ENCODE data around the gene BBX.

Gene BBX

GRCh38 chr3:107522510-107523288 is at the start of gene BBX:
BBX (plus strand) TSS chr3:107522962; CDS start chr3:107710461, 187,499 bp downstream.
- DNase-seq (ENCODE audit: low read depth in 2 of 2): peak; percentile 76 to 79

- DNase-seq (ENCODE audit: low read depth in 2 of 2): no peak
Measured at GRCh38 chr3:107476462-107476861, 46.3 kb upstream of the BBX start.

- no peak for DNase-seq (ENCODE audit: low read depth in 2 of 2)
Measured at GRCh38 chr3:107487490-107487889, 35.3 kb upstream of the BBX start.

- no peak for DNase-seq (ENCODE audit: low read depth in 2 of 2)
Measured at GRCh38 chr3:107488942-107489341, 33.8 kb upstream of the BBX start.

GRCh38 chr3:107493134-107493533 is 29.6 kb upstream of the BBX start:
- DNase-seq (ENCODE audit: low read depth in 2 of 2): no peak

DNA sequence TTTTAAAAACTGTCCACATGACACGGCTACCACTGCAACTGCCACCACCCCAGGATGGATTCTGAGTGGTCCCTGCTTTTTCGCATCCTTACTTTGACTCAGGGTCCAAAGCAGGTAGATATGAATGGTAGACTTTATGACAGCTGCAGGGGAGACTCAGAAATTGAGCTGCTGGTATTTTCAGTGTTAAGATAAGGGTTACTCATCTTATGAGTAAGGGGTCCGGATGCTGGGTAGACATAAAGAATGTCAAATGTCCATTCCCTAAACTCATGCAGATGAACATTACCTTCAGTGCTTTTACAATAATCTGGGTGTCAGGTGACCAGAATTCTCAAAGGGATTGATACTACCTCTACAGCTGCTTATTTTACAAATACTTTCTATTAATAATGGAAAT is 25.9 kb upstream of the BBX start:
- DNase-seq (ENCODE audit: low read depth in 2 of 2): no peak

DNA sequence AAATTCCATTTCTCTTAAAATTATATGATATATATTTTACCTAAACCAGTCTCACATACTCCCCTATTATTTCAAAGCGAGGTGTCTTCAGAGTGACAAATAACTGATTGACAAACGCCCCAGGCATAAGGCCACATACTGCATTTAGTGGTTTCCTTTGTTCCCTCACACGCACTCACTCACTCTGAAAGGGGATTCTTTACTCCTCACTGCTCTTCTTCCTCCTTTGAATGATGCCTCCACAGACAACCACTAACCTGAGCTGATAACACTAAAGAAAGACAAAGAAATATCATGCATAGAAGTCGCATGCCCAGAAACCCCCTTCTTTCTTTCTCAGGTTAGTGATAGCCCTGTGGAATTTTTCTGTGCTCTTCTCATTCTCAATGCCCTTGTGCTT is 24.1 kb upstream of the BBX start:
- DNase-seq (ENCODE audit: low read depth in 2 of 2): no peak

DNA sequence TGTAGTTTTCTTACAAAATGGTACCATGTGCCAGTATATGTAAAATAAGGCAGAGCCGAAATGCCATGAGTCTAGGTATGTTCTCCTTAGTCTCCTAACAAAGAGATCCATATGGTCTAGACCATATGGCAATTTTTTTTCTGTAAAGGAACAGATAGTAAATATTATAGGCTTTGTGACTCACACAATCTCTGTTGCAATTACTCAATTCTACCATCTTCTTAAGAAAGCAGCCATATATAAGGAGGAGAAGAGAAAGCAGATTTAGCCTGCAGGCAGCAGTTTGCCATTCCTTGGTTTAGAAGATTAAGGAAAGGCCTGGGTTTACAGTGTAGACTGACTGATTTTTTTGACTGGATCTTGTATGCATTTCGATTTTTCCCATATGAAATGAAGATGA is 16.3 kb upstream of the BBX start:
- no peak for DNase-seq (ENCODE audit: low read depth in 2 of 2)

- no peak for DNase-seq (ENCODE audit: low read depth in 2 of 2)
Measured at GRCh38 chr3:107508331-107508730, 14.4 kb upstream of the BBX start.

DNA sequence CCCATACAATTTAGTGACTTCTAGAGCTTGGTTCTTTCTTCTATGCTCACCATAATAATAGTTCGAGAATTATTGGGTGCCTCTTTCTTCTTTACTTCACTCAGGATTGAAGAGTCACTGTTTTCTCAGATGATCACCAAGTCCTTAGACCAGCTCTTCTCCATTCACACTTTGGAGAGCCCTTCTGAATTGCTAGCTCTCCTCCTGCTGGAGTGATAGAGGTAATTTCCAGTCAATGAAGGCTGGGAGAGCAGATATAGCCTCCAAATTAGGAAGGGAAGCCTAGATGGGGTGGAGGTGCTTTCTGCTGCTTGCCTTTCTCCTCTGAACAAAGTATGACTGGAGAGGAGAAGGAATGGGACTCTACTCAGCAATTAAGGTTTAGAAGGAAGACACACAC is 10.7 kb upstream of the BBX start:
- DNase-seq (ENCODE audit: low read depth in 2 of 2): no peak

GRCh38 chr3:107514453-107514852 is 8.3 kb upstream of the BBX start:
- no peak for DNase-seq (ENCODE audit: low read depth in 2 of 2)

- no peak for DNase-seq (ENCODE audit: low read depth in 2 of 2)
Measured at GRCh38 chr3:107516475-107516874, 6.3 kb upstream of the BBX start.

DNA sequence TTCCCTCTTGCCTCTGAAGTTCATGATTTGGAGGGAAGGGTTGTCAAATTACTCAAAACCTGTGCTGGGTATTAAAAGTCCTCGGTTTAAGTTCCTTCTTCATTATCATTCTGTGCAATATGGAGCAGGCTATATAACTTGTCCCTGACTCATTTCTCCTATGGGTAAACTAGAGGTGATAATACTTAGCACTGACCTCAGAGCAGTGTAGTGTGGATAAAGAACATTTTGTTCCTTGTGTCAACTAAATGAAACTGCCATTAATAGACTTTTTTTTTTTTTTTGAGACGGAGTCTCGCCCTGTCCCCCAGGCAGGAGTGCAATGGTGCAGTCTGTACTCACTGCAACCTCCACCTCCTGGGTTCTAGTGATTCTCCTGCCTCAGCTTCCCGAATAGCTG is 2.2 kb upstream of the BBX start:
- DNase-seq (ENCODE audit: low read depth in 2 of 2): no peak

- DNase-seq (ENCODE audit: low read depth in 2 of 2): no peak
Measured at GRCh38 chr3:107521469-107522059, 1.2 kb upstream of the BBX start.

GRCh38 chr3:107523289-107523538 is 452 bp downstream of the BBX start:
- DNase-seq (ENCODE audit: low read depth in 2 of 2): no peak

DNA sequence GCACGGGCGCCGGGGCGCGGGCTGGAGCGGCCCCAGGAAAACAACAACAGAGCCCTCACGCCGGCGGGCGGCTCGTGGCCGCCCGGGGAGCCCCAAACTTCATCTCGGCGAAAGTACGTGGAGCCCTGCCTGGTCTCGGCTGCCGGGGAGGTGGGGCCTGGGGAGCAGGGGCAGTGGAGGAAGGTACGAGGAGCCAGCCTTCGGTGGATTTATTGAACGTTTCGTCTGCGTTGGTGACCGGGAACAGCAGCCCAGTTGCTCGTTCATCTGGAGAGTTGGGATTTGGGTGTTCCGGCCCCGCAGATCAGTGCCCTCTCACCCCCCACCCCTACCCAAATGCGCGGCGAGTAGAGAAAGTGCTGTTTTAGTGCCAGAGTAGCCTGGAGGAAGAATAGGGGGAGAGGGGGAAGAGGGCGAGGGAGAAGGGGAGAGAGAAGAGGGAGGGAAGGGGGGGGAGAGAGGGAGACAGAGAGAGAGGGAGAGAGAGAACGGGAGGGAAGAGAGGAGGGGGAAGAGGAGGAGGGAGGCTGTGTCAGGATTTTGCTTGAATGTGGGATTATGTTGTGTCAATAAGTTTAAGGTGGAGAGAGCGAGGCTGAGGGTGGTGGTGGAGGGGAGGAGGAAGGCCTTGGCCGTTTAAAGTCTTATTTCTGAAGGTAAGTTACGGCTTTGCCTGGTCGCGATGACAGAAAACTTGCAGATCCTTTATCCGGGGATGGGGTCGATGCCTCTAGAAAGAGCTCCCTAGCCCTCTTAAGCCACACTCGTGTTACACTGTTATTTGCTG is 970 bp downstream of the BBX start:
- peak; percentile 25 to 30 for DNase-seq (ENCODE audit: low read depth in 2 of 2)

DNA sequence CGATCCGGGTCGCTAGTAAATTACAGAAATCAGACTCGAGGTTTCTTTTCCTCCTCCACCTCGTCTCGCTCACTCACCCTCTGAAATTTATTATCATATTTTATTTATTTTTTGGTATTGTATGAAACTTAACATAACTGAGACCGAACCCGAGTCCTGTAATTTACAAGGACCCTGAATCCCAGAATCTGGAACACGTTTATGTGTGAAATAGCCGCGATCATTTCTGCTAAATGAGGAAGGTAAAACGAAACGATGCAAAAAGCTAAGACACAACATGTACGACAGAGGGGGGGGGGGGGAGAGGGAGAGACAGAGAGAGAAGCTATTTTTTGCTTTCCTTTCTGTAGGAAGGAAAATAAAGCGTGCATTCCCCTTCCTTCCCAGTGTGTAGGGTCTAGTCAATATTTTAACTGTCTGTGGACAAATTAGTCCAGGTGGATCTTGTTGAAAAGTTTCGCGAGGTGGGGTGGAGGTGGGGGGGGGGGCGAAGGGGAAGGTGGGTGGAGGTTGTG is 1.6 kb downstream of the BBX start:
- no peak for DNase-seq (ENCODE audit: low read depth in 2 of 2)

- DNase-seq (ENCODE audit: low read depth in 2 of 2): peak; percentile 2 to 21
Measured at GRCh38 chr3:107524841-107525643, 2.3 kb downstream of the BBX start.

- DNase-seq (ENCODE audit: low read depth in 2 of 2): peak in 1 of 2 donors; percentile 4
Measured at GRCh38 chr3:107525644-107526305, 3.0 kb downstream of the BBX start.

- DNase-seq (ENCODE audit: low read depth in 2 of 2): no peak
Measured at GRCh38 chr3:107531917-107532469, 9.2 kb downstream of the BBX start.

DNA sequence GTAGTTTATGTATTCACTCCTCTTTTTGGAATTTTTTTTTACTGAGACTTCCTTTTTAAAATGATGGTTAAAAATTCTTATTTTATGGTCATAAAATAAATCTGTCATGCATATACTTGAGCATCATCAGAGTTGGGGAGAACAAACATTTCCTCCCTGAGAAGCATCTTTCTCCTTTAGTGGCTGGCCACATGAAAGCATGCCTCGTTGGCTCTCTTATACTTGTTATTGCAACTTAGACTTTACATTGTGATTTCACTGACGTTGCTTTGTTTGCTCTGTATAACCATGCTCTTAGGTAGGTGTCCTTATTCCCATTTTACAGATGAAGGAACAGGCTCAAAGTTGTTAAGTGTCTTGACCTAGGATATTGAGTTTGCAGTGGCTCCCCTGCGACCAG is 18.1 kb downstream of the BBX start:
- no peak for DNase-seq (ENCODE audit: low read depth in 2 of 2)
